Endodermal cell (in vitro differentiated cells): ENCODE results near the gene SUPT20HL2. TPM values are rescaled to one million over a fixed set of nuclear protein-coding genes. Genes with fewer than 3 reads are reported as not detected.

Experiments used
- DNase-seq: peaks from one replicate; pipeline ENCODE4 v3.0.0-alpha.2; 2017
- H3K27ac ChIP-seq: 2 replicates; pipeline ENCODE4 v1.5.1; 2013; ENCODE audit warnings: mild to moderate bottlenecking, low read depth, low read length, moderate library complexity
- H3K27me3 ChIP-seq: 2 replicates; pipeline ENCODE4 v1.6.1; 2013; ENCODE audit warnings: mild to moderate bottlenecking, low read length, moderate library complexity; ENCODE audit not compliant: insufficient read depth, control insufficient read depth, poor library complexity, severe bottlenecking
- H3K36me3 ChIP-seq: 2 replicates; pipeline ENCODE4 v1.7.0; 2013; ENCODE audit warnings: mild to moderate bottlenecking, low read length, moderate library complexity; ENCODE audit not compliant: control insufficient read depth, insufficient read depth
- H3K4me1 ChIP-seq: one replicate; pipeline ENCODE4 v1.7.0; 2013; ENCODE audit warnings: low read length; ENCODE audit not compliant: control insufficient read depth, insufficient read depth
- H3K4me3 ChIP-seq: 2 replicates; pipeline ENCODE4 v1.5.1; 2013; ENCODE audit warnings: mild to moderate bottlenecking, low read length, moderate library complexity
- H3K9ac ChIP-seq: 2 replicates; pipeline ENCODE4 v1.6.1; 2013; ENCODE audit warnings: mild to moderate bottlenecking, low read length, moderate library complexity; ENCODE audit not compliant: poor library complexity, severe bottlenecking; ENCODE audit errors: extremely low read depth
- H3K9me3 ChIP-seq: 2 replicates; pipeline ENCODE4 v1.6.1; 2013; ENCODE audit warnings: mild to moderate bottlenecking, low read length, moderate library complexity; ENCODE audit not compliant: control insufficient read depth
- H3K27ac Mint-ChIP-seq: 2 replicates; pipeline ENCODE4 v1.8.0; 2020; ENCODE audit warnings: mixed read lengths
- H3K27me3 Mint-ChIP-seq: 2 replicates; pipeline ENCODE4 v1.8.0; 2021; ENCODE audit warnings: mild to moderate bottlenecking, mixed read lengths; ENCODE audit not compliant: insufficient read depth
- H3K36me3 Mint-ChIP-seq: 2 replicates; pipeline ENCODE4 v1.8.0; 2020; ENCODE audit warnings: low read depth, mixed read lengths
- H3K4me1 Mint-ChIP-seq: 2 replicates; pipeline ENCODE4 v1.8.0; 2020; ENCODE audit warnings: mixed read lengths
- H3K4me3 Mint-ChIP-seq: 2 replicates; pipeline ENCODE4 v1.8.0; 2020; ENCODE audit warnings: mild to moderate bottlenecking, moderate library complexity, mixed read lengths
- H3K9me3 Mint-ChIP-seq: 2 replicates; pipeline ENCODE4 v1.8.0; 2020; ENCODE audit warnings: mild to moderate bottlenecking, mixed read lengths
- WGBS, 2 experiments: methylation state at CpG; one replicate each; pipeline versions ENCODE4 v1.1.5 to v1.1.7; 2013; ENCODE audit warnings: missing lambda C conversion rate in 2 of 2, mixed read lengths in 1 of 2; ENCODE audit not compliant: insufficient coverage in 1 of 2, insufficient read length in 1 of 2; 5-methylcytosine and 5-hydroxymethylcytosine counted together
- total RNA-seq, 2 donors: library from RNA; stranded (reverse); fragmentation: NEBNext Ultra II Directional in 1 of 2; extraction: Animal tissue kit (Norgen Biotek cat#: 25700) in 1 of 2; gene quantifications; 2 replicates in 1 of 2; 3 replicates in 1 of 2; pipeline ENCODE4 v1.2.1, GENCODE V29; 2021
- TF ChIP-seq, protein P1 (sequence below): fragments of 200-600 bp; sonication (generic); conservative IDR thresholded peaks from 2 replicates; pipeline ENCODE4 v1.5.0; 2021; ENCODE audit warnings: antibody characterized with exemption, mild to moderate bottlenecking

SUPT20HL2 gene
- total RNA-seq, 2 donors from 2014 or later, result not detected

DNA sequence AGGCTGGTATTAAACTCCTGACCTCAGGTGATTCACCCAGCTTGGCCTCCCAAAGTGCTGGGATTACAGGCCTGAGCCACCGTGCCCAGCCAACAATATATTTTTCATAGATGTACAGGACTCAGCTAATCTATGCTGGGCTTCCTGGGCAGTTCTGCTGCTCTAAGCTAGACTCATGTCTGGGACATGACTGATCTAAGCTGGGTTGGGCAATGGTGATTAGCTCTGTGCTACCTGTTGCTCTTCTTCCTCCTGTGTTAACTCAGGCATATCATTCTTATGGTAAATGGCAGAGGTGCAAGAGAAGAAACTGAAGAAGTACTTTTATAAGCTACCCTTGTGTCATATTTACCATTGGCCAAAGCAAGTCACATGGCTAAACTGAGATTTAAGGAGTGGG is 11.4 kb upstream of the SUPT20HL2 start:
- H3K27me3 ChIP-seq, result no peaks in the 10 kb centered on the region
- Mint-ChIP-seq H3K9me3 (no peaks in the 10 kb centered on the region), H3K4me1 (no peaks in the 10 kb centered on the region), H3K36me3 (no peaks in the 10 kb centered on the region), H3K4me3 (no peak overlapping the region), H3K27ac (no peak overlapping the region), H3K27me3 (no peaks in the 10 kb centered on the region)
- H3K9me3 ChIP-seq, result no peaks in the 10 kb centered on the region
- no peak overlapping the region for H3K9ac ChIP-seq
- DNase-seq, result no peak
- no peak overlapping the region for H3K27ac ChIP-seq
- no peaks in the 10 kb centered on the region for H3K4me1 ChIP-seq
- no peak overlapping the region for H3K4me3 ChIP-seq
- no peaks in the 10 kb centered on the region for H3K36me3 ChIP-seq
- TF ChIP-seq, protein P1, sequence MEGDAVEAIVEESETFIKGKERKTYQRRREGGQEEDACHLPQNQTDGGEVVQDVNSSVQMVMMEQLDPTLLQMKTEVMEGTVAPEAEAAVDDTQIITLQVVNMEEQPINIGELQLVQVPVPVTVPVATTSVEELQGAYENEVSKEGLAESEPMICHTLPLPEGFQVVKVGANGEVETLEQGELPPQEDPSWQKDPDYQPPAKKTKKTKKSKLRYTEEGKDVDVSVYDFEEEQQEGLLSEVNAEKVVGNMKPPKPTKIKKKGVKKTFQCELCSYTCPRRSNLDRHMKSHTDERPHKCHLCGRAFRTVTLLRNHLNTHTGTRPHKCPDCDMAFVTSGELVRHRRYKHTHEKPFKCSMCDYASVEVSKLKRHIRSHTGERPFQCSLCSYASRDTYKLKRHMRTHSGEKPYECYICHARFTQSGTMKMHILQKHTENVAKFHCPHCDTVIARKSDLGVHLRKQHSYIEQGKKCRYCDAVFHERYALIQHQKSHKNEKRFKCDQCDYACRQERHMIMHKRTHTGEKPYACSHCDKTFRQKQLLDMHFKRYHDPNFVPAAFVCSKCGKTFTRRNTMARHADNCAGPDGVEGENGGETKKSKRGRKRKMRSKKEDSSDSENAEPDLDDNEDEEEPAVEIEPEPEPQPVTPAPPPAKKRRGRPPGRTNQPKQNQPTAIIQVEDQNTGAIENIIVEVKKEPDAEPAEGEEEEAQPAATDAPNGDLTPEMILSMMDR, result no peak
- 67% methylated on average over 1 of the region's 1 CpG; no CpG with 5 or more reads in 1 of the 2 experiments for WGBS, 2 experiments

DNA sequence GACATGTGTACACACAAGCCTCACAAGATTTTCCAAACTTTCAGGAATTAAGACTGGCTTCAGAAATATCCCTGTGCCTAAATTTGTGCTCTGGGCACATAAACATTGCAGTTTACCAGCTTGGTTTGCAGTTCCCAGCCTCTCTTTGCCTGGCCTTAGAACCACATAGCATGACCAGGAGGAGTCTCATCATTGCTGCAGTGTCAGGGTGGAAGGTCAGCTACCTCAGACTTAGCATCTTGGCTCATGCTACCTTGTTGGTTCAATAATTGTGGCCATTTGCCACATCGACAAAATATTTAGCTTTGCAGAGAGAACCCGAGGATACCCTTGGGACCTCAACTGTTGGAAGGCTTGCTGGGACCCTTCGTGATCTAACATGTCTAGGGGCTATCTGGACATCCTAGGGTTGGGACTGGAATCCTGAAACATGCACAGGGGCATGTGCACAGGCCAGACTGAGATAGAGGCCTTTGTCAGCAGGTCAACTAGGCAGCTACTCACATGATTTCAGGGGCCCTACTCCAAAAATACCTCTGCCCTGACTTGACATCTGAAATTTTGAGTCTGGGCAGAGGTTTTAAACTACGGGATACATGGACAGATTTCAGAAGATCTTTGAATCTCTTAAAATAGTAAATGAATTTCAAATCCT is 8.0 kb upstream of the SUPT20HL2 start:
- H3K4me1 ChIP-seq, result no peaks in the 10 kb centered on the region
- H3K9me3 ChIP-seq, result no peaks in the 10 kb centered on the region
- Mint-ChIP-seq H3K4me1 (no peaks in the 10 kb centered on the region), H3K27ac (no peak overlapping the region), H3K36me3 (no peaks in the 10 kb centered on the region), H3K9me3 (no peaks in the 10 kb centered on the region), H3K27me3 (no peaks in the 10 kb centered on the region), H3K4me3 (no peak overlapping the region)
- H3K9ac ChIP-seq, result no peak overlapping the region
- H3K27me3 ChIP-seq, result no peaks in the 10 kb centered on the region
- H3K36me3 ChIP-seq, result no peaks in the 10 kb centered on the region
- 86% methylated on average over 4 of the region's 4 CpGs; no CpG with 5 or more reads in 1 of the 2 experiments for WGBS, 2 experiments
- no peak overlapping the region for H3K27ac ChIP-seq
- no peak for DNase-seq
- TF ChIP-seq, protein P1, result no peak
- H3K4me3 ChIP-seq, result no peak overlapping the region

DNA sequence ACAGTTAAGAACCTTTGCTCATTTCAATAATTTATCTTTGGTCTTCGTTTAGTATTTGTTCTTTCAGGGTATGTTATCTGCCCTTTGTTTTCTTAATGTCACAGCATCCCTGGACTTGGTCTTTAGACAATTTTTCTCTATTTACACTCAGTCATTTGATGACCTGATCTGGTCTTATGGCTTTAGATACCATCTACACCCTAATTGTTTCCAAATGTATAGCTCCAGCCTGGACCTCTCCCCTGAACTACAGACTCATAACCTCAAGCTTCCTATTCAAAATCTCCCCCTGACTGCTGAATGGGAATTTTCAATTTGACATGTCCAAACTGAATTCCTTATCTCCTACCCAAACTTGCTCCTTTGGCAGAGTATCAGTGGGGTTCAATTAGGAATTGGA is 3.7 kb upstream of the SUPT20HL2 start:
- no peaks in the 10 kb centered on the region for H3K36me3 ChIP-seq
- no peak for DNase-seq
- Mint-ChIP-seq H3K9me3 (no peaks in the 10 kb centered on the region), H3K4me3 (no peak overlapping the region), H3K27me3 (no peaks in the 10 kb centered on the region), H3K4me1 (no peaks in the 10 kb centered on the region), H3K36me3 (no peaks in the 10 kb centered on the region), H3K27ac (no peak overlapping the region)
- H3K4me1 ChIP-seq, result no peaks in the 10 kb centered on the region
- H3K27me3 ChIP-seq, result no peaks in the 10 kb centered on the region
- no peak overlapping the region for H3K9ac ChIP-seq
- 100% methylated on average over 1 of the region's 1 CpG; no CpG with 5 or more reads in 1 of the 2 experiments for WGBS, 2 experiments
- TF ChIP-seq, protein P1, result no peak
- H3K4me3 ChIP-seq, result no peak overlapping the region
- H3K27ac ChIP-seq, result no peak overlapping the region
- H3K9me3 ChIP-seq, result no peaks in the 10 kb centered on the region
